HG03139 (cell line): ENCODE measurements around the gene PCDHGA6.
A peak's percentile ranks its signal among the peaks of the same experiment; 100 is the strongest.
"Not testable (repeated sequence)": the region's sequence is repeated elsewhere in the genome, so short reads cannot be mapped to it uniquely, and the experiment has no call there.

Experiments
- ATAC-seq: cut with Tn5 transposase; IDR thresholded peaks from one replicate; pipeline ENCODE4 v1.9.1; 2021; ENCODE audit not compliant: unreplicated experiment

Gene PCDHGA6

GRCh38 chr5:141373673-141374317, at the start of gene PCDHGA6:
PCDHGA6 (plus strand) TSS chr5:141373891; CDS start chr5:141374084, 193 bp downstream.
- ATAC-seq, result no peak

- peak; percentile 80 for ATAC-seq
Observed at GRCh38 chr5:141326088-141326854, 47.4 kb upstream of the PCDHGA6 start.

GRCh38 chr5:141328231-141328630, 45.5 kb upstream of the PCDHGA6 start:
- ATAC-seq, result no peak

- ATAC-seq, result no peak
Observed at GRCh38 chr5:141330299-141331080, 43.2 kb upstream of the PCDHGA6 start, which contains the start of gene PCDHGA1. PCDHGA1 (plus strand) TSS chr5:141330514.

GRCh38 chr5:141332571-141332970, 41.1 kb upstream of the PCDHGA6 start:
- not testable (repeated sequence) for ATAC-seq

GRCh38 chr5:141338538-141339306, 35.0 kb upstream of the PCDHGA6 start, which contains the start of gene PCDHGA2:
PCDHGA2 (plus strand) TSS chr5:141338760.
- ATAC-seq, result no peak

- not testable (repeated sequence) for ATAC-seq
Observed at GRCh38 chr5:141340781-141341354, 32.8 kb upstream of the PCDHGA6 start.

- no peak for ATAC-seq
Observed at GRCh38 chr5:141342773-141343172, 30.9 kb upstream of the PCDHGA6 start.

GRCh38 chr5:141343242-141343952, 30.3 kb upstream of the PCDHGA6 start, which contains the start of gene PCDHGA3:
PCDHGA3 (plus strand) TSS chr5:141343829; CDS start chr5:141344034, 205 bp downstream.
- ATAC-seq, result no peak

- no peak for ATAC-seq
Observed at GRCh38 chr5:141343953-141344463, 29.7 kb upstream of the PCDHGA6 start.

- ATAC-seq, result no peak
Observed at GRCh38 chr5:141345327-141345726, 28.4 kb upstream of the PCDHGA6 start.

GRCh38 chr5:141346017-141346416, 27.7 kb upstream of the PCDHGA6 start:
- ATAC-seq, result not testable (repeated sequence)

- no peak for ATAC-seq
Observed at GRCh38 chr5:141349917-141350619, 23.6 kb upstream of the PCDHGA6 start, which contains the start of gene PCDHGB1. PCDHGB1 (plus strand) TSS chr5:141350099; CDS start chr5:141350261, 162 bp downstream.

GRCh38 chr5:141351591-141351990, 22.1 kb upstream of the PCDHGA6 start:
- no peak for ATAC-seq

- ATAC-seq, result no peak
Observed at GRCh38 chr5:141354900-141355469, 18.7 kb upstream of the PCDHGA6 start, which contains the start of gene PCDHGA4. PCDHGA4 (plus strand) TSS chr5:141355021; CDS start chr5:141355108, 87 bp downstream.

GRCh38 chr5:141355641-141356040, 18.1 kb upstream of the PCDHGA6 start:
- ATAC-seq, result no peak

- no peak for ATAC-seq
Observed at GRCh38 chr5:141356133-141356532, 17.6 kb upstream of the PCDHGA6 start.

GRCh38 chr5:141356950-141357349, 16.7 kb upstream of the PCDHGA6 start:
- ATAC-seq, result no peak
